GM12891 (cell line): ENCODE results near the gene FKBP7.

Experiments used
- PAX5 ChIP-seq: IDR thresholded peaks from 2 replicates; pipeline ENCODE4 v1.6.1; 2011; ENCODE audit warnings: low read length, moderate library complexity, mild to moderate bottlenecking; ENCODE audit not compliant: insufficient read depth, severe bottlenecking
- POLR2A ChIP-seq: IDR thresholded peaks from 2 replicates; pipeline ENCODE4 v1.6.1; 2011; ENCODE audit warnings: low read depth, low read length, control low read depth
- POLR2AphosphoS5 ChIP-seq: IDR thresholded peaks from 2 replicates; pipeline ENCODE4 v1.6.1; 2011; ENCODE audit warnings: low read depth, low read length, control low read depth
- TAF1 ChIP-seq: IDR thresholded peaks from 2 replicates; pipeline ENCODE4 v1.6.1; 2011; ENCODE audit warnings: low read depth, low read length, control low read depth

DNA sequence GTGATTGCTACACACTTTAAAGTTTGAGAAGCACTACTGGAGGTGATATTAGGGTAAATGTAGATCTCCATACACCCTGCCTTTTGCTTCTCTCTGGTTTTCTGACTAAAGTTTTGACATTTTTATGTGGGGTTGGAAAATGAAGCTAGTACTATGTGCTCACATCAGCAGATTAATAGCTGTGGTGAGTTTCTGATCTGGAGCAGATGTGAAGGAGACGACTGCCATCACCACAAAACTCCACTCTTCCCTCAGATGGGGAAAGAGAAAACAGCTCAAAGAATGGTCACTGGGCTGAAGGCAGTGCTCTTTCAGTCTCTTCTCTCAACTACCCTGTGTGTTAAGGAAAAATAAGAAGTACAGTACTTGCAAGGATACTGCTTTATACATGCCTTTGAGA is 39.1 kb upstream of the FKBP7 start:
- TF ChIP-seq POLR2A (no peak), PAX5 (no peak), TAF1 (no peak), POLR2AphosphoS5 (no peak)
